Parathyroid adenoma (tissue), 2 donors: Measurements from ENCODE around the gene MMP2.

Source experiments
- H2AFZ ChIP-seq: fragments of 300-600 bp; sonication (generic); one replicate; pipeline ENCODE4 v1.7.0; 2017; ENCODE audit warnings: antibody characterized with exemption, mild to moderate bottlenecking
- H3K27ac ChIP-seq: fragments of 300-600 bp; sonication (generic); one replicate; pipeline ENCODE4 v1.7.0; 2017
- H3K27me3 ChIP-seq: fragments of 300-600 bp; sonication (generic); one replicate; pipeline ENCODE4 v1.7.0; 2017; ENCODE audit warnings: low read length; ENCODE audit not compliant: control insufficient read depth, insufficient read depth
- H3K36me3 ChIP-seq: fragments of 300-600 bp; sonication (generic); one replicate; pipeline ENCODE4 v1.7.0; 2017; ENCODE audit warnings: low read length; ENCODE audit not compliant: control insufficient read depth, insufficient read depth
- H3K4me1 ChIP-seq: fragments of 300-600 bp; sonication (generic); one replicate; pipeline ENCODE4 v1.7.0; 2017; ENCODE audit warnings: control low read depth
- H3K4me2 ChIP-seq: fragments of 300-600 bp; sonication (generic); one replicate; pipeline ENCODE4 v1.7.0; 2017; ENCODE audit warnings: low read length
- H3K4me3 ChIP-seq: fragments of 300-600 bp; sonication (generic); one replicate; pipeline ENCODE4 v1.7.0; 2017; ENCODE audit warnings: low read depth, low read length
- H3K79me2 ChIP-seq: fragments of 300-600 bp; sonication (generic); one replicate; pipeline ENCODE4 v1.7.0; 2017; ENCODE audit warnings: control low read depth
- H3K9ac ChIP-seq: fragments of 300-600 bp; sonication (generic); one replicate; pipeline ENCODE4 v1.7.0; 2017; ENCODE audit warnings: mild to moderate bottlenecking
- H3K9me3 ChIP-seq: fragments of 300-600 bp; sonication (generic); one replicate; pipeline ENCODE4 v1.7.0; 2017; ENCODE audit warnings: low read length; ENCODE audit not compliant: control insufficient read depth
- TF ChIP-seq, protein P1 (sequence below): fragments of 300-600 bp; sonication (generic); IDR thresholded peaks from one replicate; pipeline ENCODE4 v1.7.0; 2017; ENCODE audit warnings: antibody characterized with exemption, mild to moderate bottlenecking
- donor health status: primary hyperparathyroidism.

The MMP2 gene

DNA sequence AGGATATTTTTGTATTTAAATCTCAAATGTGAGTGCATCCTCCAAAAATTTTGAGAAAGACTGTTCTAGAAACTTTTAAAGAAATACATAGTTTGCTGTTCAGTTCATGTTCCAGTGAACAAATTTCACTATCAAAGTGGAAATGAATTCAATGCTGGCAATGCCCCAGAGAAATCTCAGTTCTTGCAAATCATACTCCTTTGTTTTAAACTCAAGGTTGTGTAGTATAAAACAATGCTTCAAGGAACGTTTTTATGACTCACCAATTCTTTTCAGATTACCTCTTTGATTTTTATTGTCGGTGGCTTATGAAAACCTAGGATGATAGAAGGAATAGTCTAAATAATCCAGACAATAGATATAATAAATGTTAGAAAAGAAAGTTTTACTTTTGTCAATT is 47.4 kb downstream of the MMP2 start:
- Histone ChIP-seq H3K79me2 (no peaks in the 10 kb centered on the region), H3K9ac (no peak overlapping the region), H3K4me3 (no peak overlapping the region), H3K27me3 (no peaks in the 10 kb centered on the region), H3K36me3 (no peaks in the 10 kb centered on the region), H3K9me3 (no peaks in the 10 kb centered on the region), H3K27ac (no peak overlapping the region), H3K4me1 (no peaks in the 10 kb centered on the region), H3K4me2 (no peak overlapping the region), H2AFZ (no peak overlapping the region)
- TF ChIP-seq, protein P1, sequence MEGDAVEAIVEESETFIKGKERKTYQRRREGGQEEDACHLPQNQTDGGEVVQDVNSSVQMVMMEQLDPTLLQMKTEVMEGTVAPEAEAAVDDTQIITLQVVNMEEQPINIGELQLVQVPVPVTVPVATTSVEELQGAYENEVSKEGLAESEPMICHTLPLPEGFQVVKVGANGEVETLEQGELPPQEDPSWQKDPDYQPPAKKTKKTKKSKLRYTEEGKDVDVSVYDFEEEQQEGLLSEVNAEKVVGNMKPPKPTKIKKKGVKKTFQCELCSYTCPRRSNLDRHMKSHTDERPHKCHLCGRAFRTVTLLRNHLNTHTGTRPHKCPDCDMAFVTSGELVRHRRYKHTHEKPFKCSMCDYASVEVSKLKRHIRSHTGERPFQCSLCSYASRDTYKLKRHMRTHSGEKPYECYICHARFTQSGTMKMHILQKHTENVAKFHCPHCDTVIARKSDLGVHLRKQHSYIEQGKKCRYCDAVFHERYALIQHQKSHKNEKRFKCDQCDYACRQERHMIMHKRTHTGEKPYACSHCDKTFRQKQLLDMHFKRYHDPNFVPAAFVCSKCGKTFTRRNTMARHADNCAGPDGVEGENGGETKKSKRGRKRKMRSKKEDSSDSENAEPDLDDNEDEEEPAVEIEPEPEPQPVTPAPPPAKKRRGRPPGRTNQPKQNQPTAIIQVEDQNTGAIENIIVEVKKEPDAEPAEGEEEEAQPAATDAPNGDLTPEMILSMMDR, result no peak

DNA sequence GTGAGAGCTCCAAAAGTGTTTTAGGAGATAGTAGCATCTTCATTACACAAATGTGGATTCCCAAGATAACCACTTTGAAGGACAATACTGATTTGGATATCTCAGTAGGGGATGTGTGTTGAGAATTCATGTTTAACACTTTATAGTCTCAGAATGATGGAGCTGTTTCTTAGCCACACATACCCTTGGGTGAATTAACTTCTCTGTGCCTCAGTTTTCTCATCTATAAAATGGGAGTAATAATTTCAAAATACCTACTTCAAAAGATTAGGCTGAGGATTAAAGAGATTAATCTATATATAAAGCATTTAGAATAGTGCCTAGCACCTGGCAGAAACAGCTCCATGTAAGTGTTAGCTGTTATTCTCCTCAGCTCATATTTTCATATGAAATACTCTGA is 48.9 kb downstream of the MMP2 start:
- Histone ChIP-seq H3K9me3 (no peaks in the 10 kb centered on the region), H3K9ac (no peak overlapping the region), H3K36me3 (no peaks in the 10 kb centered on the region), H3K27me3 (no peaks in the 10 kb centered on the region), H3K4me3 (no peak overlapping the region), H2AFZ (no peak overlapping the region), H3K27ac (no peak overlapping the region), H3K4me2 (no peak overlapping the region), H3K79me2 (no peaks in the 10 kb centered on the region), H3K4me1 (no peaks in the 10 kb centered on the region)
- TF ChIP-seq, protein P1, result no peak

DNA sequence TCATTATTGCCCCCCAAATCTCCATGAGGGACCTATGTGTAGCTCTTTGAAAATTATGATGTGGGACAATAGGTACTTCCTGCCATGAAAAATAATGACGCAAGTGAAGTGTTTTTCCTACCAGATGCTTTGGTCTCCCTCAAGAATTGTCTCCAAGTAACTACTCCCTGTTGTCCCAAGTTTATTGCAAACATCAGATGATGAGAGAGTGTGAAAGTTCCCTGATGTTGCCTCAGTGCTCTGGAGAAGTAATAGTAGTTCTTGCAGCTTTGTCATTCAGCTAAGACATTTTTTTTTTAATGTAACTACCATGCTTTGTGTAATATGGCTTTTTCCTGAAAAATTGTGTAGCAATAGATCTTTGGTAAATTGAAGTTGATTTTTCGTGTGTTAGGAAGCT is 50.0 kb downstream of the MMP2 start:
- H3K36me3 ChIP-seq, result no peaks in the 10 kb centered on the region
- no peaks in the 10 kb centered on the region for H3K4me1 ChIP-seq
- no peaks in the 10 kb centered on the region for H3K79me2 ChIP-seq
- H3K27me3 ChIP-seq, result no peaks in the 10 kb centered on the region
- H2AFZ ChIP-seq, result no peak overlapping the region
- H3K27ac ChIP-seq, result no peak overlapping the region
- H3K9me3 ChIP-seq, result no peaks in the 10 kb centered on the region
- no peak overlapping the region for H3K4me3 ChIP-seq
- H3K9ac ChIP-seq, result no peak overlapping the region
- TF ChIP-seq, protein P1, result no peak
- H3K4me2 ChIP-seq, result no peak overlapping the region

DNA sequence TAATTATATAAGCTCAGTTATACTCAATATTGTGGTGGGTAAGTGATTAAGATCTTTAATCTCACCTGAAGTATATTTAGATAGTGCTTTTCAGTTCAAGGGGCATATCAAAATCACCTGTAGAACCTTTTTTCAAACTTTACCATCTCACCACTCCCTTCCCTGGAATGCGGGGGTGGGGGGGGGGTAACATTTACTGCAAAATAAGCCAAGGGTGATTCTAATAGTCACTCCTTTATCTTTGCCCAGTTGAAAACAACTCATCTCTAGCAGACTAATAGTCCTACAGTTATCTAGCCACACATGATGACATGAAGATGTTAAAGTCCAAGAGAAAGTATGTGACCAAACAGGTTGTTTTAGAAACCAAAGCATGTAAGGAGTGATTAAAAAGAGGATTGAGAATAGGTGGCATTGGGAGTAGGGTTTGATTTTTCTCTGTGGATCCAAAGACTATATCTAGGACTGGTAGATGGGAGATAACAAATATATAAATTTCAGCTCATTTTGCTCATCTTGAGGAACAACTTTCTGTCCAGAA is 51.4 kb downstream of the MMP2 start:
- H3K27me3 ChIP-seq, result no peaks in the 10 kb centered on the region
- TF ChIP-seq, protein P1, result no peak
- H3K4me3 ChIP-seq, result no peak overlapping the region
- H3K36me3 ChIP-seq, result no peaks in the 10 kb centered on the region
- no peaks in the 10 kb centered on the region for H3K4me1 ChIP-seq
- H2AFZ ChIP-seq, result no peak overlapping the region
- no peaks in the 10 kb centered on the region for H3K9me3 ChIP-seq
- H3K9ac ChIP-seq, result no peak overlapping the region
- no peaks in the 10 kb centered on the region for H3K79me2 ChIP-seq
- no peak overlapping the region for H3K27ac ChIP-seq
- no peak overlapping the region for H3K4me2 ChIP-seq

DNA sequence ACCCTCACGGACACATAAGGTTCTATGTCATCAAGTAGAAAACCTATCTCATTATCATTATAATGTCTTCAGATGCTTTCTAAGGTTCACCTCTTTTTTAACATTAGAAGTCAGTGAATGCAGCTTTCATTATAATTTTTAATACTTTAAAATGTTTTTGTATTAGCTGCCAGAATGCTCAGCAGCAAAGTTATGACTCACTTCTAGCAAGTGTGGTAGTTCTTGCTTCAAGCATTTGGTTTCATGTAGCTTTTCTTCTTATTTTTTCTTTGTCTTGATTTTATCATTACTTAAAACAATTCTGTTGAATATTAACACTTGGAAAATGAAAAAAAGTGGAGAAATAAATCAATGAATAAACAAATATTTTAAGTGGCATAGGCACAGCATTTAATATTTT is 53.2 kb downstream of the MMP2 start:
- Histone ChIP-seq H3K27ac (no peak overlapping the region), H3K79me2 (no peaks in the 10 kb centered on the region), H3K4me1 (no peaks in the 10 kb centered on the region), H3K27me3 (no peaks in the 10 kb centered on the region), H3K36me3 (no peaks in the 10 kb centered on the region), H2AFZ (no peak overlapping the region), H3K4me3 (no peak overlapping the region), H3K9ac (no peak overlapping the region), H3K9me3 (no peaks in the 10 kb centered on the region), H3K4me2 (no peak overlapping the region)
- TF ChIP-seq, protein P1, result no peak
